Measurements from ENCODE around the gene PPP1R16B.

GRCh38 chr20:38856570-38856969, 51.1 kb downstream of the PPP1R16B start:
- TF ChIP-seq TAF1 (IDR thresholded peaks at IDR 0.05; ENCODE audit: low read depth) (no peak), SMC3 (conservative IDR thresholded peaks at IDR 0.05; ENCODE audit: poor library complexity) (no peak)
- TF ChIP-seq, protein P1, sequence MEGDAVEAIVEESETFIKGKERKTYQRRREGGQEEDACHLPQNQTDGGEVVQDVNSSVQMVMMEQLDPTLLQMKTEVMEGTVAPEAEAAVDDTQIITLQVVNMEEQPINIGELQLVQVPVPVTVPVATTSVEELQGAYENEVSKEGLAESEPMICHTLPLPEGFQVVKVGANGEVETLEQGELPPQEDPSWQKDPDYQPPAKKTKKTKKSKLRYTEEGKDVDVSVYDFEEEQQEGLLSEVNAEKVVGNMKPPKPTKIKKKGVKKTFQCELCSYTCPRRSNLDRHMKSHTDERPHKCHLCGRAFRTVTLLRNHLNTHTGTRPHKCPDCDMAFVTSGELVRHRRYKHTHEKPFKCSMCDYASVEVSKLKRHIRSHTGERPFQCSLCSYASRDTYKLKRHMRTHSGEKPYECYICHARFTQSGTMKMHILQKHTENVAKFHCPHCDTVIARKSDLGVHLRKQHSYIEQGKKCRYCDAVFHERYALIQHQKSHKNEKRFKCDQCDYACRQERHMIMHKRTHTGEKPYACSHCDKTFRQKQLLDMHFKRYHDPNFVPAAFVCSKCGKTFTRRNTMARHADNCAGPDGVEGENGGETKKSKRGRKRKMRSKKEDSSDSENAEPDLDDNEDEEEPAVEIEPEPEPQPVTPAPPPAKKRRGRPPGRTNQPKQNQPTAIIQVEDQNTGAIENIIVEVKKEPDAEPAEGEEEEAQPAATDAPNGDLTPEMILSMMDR (IDR thresholded peaks at IDR 0.05; ENCODE audit: poor library complexity, severe bottlenecking): no peak
- TF ChIP-seq, protein P2, sequence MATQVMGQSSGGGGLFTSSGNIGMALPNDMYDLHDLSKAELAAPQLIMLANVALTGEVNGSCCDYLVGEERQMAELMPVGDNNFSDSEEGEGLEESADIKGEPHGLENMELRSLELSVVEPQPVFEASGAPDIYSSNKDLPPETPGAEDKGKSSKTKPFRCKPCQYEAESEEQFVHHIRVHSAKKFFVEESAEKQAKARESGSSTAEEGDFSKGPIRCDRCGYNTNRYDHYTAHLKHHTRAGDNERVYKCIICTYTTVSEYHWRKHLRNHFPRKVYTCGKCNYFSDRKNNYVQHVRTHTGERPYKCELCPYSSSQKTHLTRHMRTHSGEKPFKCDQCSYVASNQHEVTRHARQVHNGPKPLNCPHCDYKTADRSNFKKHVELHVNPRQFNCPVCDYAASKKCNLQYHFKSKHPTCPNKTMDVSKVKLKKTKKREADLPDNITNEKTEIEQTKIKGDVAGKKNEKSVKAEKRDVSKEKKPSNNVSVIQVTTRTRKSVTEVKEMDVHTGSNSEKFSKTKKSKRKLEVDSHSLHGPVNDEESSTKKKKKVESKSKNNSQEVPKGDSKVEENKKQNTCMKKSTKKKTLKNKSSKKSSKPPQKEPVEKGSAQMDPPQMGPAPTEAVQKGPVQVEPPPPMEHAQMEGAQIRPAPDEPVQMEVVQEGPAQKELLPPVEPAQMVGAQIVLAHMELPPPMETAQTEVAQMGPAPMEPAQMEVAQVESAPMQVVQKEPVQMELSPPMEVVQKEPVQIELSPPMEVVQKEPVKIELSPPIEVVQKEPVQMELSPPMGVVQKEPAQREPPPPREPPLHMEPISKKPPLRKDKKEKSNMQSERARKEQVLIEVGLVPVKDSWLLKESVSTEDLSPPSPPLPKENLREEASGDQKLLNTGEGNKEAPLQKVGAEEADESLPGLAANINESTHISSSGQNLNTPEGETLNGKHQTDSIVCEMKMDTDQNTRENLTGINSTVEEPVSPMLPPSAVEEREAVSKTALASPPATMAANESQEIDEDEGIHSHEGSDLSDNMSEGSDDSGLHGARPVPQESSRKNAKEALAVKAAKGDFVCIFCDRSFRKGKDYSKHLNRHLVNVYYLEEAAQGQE (IDR thresholded peaks at IDR 0.05; ENCODE audit: borderline replicate concordance): no peak
